ENCODE measurements around the gene HDAC4.

DNA sequence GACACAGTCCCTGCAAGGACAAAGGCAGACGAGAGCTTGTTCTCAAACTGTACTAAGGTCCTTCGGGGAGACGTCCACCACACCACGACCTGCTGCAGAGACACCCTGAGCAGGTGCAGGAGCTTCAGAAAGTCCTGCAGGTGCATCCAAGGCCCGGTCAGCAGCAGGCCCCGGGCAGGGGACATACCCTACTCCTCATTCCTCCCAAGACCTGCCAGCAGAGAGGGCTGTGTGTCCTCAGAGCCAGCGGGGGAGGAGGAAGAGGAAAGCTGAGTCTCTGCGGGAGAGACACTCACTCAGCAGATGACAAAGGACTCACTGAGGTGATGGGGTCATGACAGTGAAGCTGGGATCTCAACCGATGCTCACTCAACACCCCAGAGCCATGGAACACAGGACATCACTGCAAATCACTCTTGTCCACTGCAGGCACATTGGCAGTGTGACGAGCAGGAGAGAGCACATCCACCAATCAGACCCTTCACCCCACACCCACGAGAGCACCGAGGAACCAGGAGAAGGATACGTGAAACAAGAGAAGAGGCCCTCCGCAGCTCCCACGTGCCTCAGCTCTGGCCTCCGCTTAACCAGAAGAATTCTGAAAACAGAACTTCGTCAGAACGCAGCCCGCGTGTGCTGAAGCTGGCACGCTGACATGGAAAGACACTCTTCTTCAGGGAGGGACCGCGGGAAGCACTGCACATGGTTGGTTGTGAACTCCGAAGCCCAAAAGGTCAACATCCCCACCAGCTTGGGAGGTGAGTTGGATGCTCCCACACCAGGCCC lies 9.3 kb downstream of the HDAC4 start:
- TF ChIP-seq CTCF (conservative IDR thresholded peaks at IDR 0.05), result no peak
- no peak for TF ChIP-seq EZH2 (IDR thresholded peaks at IDR 0.05; ENCODE audit: low read depth)
